ENCODE results near the gene COL8A1. TPM values are rescaled to one million over a fixed set of nuclear protein-coding genes. Genes with fewer than 3 reads are reported as not detected.
"Not testable (repeated sequence)": the region's sequence is repeated elsewhere in the genome, so short reads cannot be mapped to it uniquely, and the experiment has no call there.

The COL8A1 gene
- total RNA-seq, 1 donor from 2014 or later = 3,403 TPM

GRCh38 chr3:99834211-99834957 lies 196.0 kb downstream of the COL8A1 start:
- Mint-ChIP-seq H3K9me3 (ENCODE audit: unreplicated experiment) (no peaks in the 10 kb centered on the region), H3K27me3 (ENCODE audit: unreplicated experiment) (no peaks in the 10 kb centered on the region), H3K4me1 (ENCODE audit: unreplicated experiment) (no peaks in the 10 kb centered on the region), H3K4me3 (ENCODE audit: unreplicated experiment) (no peak overlapping the region), H3K36me3 (ENCODE audit: unreplicated experiment) (no peaks in the 10 kb centered on the region), H3K27ac (ENCODE audit: unreplicated experiment) (no peak overlapping the region)
- DNase-seq (ENCODE audit: extremely low spot score, unreplicated experiment) = no peak
- TF ChIP-seq CTCF (IDR thresholded peaks at IDR 0.05) = no peak

- Mint-ChIP-seq H3K27ac (ENCODE audit: unreplicated experiment) (no peak overlapping the region), H3K27me3 (ENCODE audit: unreplicated experiment) (no peaks in the 10 kb centered on the region), H3K4me3 (ENCODE audit: unreplicated experiment) (no peak overlapping the region), H3K4me1 (ENCODE audit: unreplicated experiment) (no peaks in the 10 kb centered on the region), H3K36me3 (ENCODE audit: unreplicated experiment) (no peaks in the 10 kb centered on the region), H3K9me3 (ENCODE audit: unreplicated experiment) (no peaks in the 10 kb centered on the region)
- TF ChIP-seq CTCF (IDR thresholded peaks at IDR 0.05) = no peak
- no peak for DNase-seq (ENCODE audit: extremely low spot score, unreplicated experiment)
Observed at GRCh38 chr3:99836681-99837080, 198.3 kb downstream of the COL8A1 start.

GRCh38 chr3:99837715-99838114 lies 199.3 kb downstream of the COL8A1 start:
- H3K9me3 Mint-ChIP-seq (ENCODE audit: unreplicated experiment) = no peaks in the 10 kb centered on the region
- H3K27me3 Mint-ChIP-seq (ENCODE audit: unreplicated experiment) = no peaks in the 10 kb centered on the region
- H3K4me3 Mint-ChIP-seq (ENCODE audit: unreplicated experiment) = no peak overlapping the region
- H3K36me3 Mint-ChIP-seq (ENCODE audit: unreplicated experiment) = no peaks in the 10 kb centered on the region
- no peak for DNase-seq (ENCODE audit: extremely low spot score, unreplicated experiment)
- no peak for TF ChIP-seq CTCF (IDR thresholded peaks at IDR 0.05)
- peaks cover 1% of the 10 kb centered on the region for H3K4me1 Mint-ChIP-seq (ENCODE audit: unreplicated experiment)
- no peak overlapping the region for H3K27ac Mint-ChIP-seq (ENCODE audit: unreplicated experiment)

GRCh38 chr3:99838755-99839154 lies 200.4 kb downstream of the COL8A1 start:
- TF ChIP-seq CTCF (IDR thresholded peaks at IDR 0.05) = no peak
- no peak for DNase-seq (ENCODE audit: extremely low spot score, unreplicated experiment)
- Mint-ChIP-seq H3K4me1 (ENCODE audit: unreplicated experiment) (peaks cover 12% of the 10 kb centered on the region), H3K4me3 (ENCODE audit: unreplicated experiment) (no peak overlapping the region), H3K27ac (ENCODE audit: unreplicated experiment) (no peak overlapping the region), H3K36me3 (ENCODE audit: unreplicated experiment) (no peaks in the 10 kb centered on the region), H3K27me3 (ENCODE audit: unreplicated experiment) (no peaks in the 10 kb centered on the region), H3K9me3 (ENCODE audit: unreplicated experiment) (no peaks in the 10 kb centered on the region)

- H3K4me3 Mint-ChIP-seq (ENCODE audit: unreplicated experiment) = no peak overlapping the region
- H3K27ac Mint-ChIP-seq (ENCODE audit: unreplicated experiment) = no peak overlapping the region
- H3K27me3 Mint-ChIP-seq (ENCODE audit: unreplicated experiment) = no peaks in the 10 kb centered on the region
- DNase-seq (ENCODE audit: extremely low spot score, unreplicated experiment) = no peak
- H3K9me3 Mint-ChIP-seq (ENCODE audit: unreplicated experiment) = no peaks in the 10 kb centered on the region
- H3K36me3 Mint-ChIP-seq (ENCODE audit: unreplicated experiment) = no peaks in the 10 kb centered on the region
- peaks cover 20% of the 10 kb centered on the region for H3K4me1 Mint-ChIP-seq (ENCODE audit: unreplicated experiment)
- TF ChIP-seq CTCF (IDR thresholded peaks at IDR 0.05) = no peak
Observed at GRCh38 chr3:99839613-99840012, 201.2 kb downstream of the COL8A1 start.

- not testable (repeated sequence) for H3K36me3 Mint-ChIP-seq (ENCODE audit: unreplicated experiment); H3K4me3 Mint-ChIP-seq (ENCODE audit: unreplicated experiment); H3K27me3 Mint-ChIP-seq (ENCODE audit: unreplicated experiment); H3K27ac Mint-ChIP-seq (ENCODE audit: unreplicated experiment); DNase-seq (ENCODE audit: extremely low spot score, unreplicated experiment); H3K9me3 Mint-ChIP-seq (ENCODE audit: unreplicated experiment)
- H3K4me1 Mint-ChIP-seq (ENCODE audit: unreplicated experiment) = peaks cover 37% of the 10 kb centered on the region
Observed at GRCh38 chr3:99841949-99842348, 203.6 kb downstream of the COL8A1 start.
